HCT116 (cell line): ENCODE measurements around the gene SBF1. TPM values are rescaled to one million over a fixed set of nuclear protein-coding genes. Genes with fewer than 3 reads are reported as not detected.

Experiments used
- ATAC-seq: fragments of 200-7000 bp; cut with Tn5 transposase; 2 replicates; pipeline ENCODE4 v1.9.1; 2020; ENCODE audit warnings: mild to moderate bottlenecking, moderate library complexity
- BruUV-seq: library from RNA; stranded (reverse); fragments of 400-500 nt; replicated peaks from 2 replicates; lab custom pipeline; 2021; lab: Mats Ljungman, UMichigan
- CTCF ChIA-PET: fragments of 300-600 bp; sonication (Branson Sonifier 250); formaldehyde crosslinking; loops from one replicate; lab custom pipeline; 2021; ENCODE audit warnings: antibody characterized with exemption; lab: Charles Lee
- POLR2A ChIA-PET: fragments of 300-600, 350-600 bp; sonication (Branson Sonifier 250); formaldehyde crosslinking; loops from one replicate; lab custom pipeline; 2021; ENCODE audit warnings: antibody characterized with exemption; lab: Charles Lee
- RAD21 ChIA-PET, 2 experiments: fragments of 300-600 bp; sonication (Branson Sonifier 250); formaldehyde crosslinking; loops; one replicate each; lab custom pipeline; 2023; ENCODE audit warnings: low total read pairs in 2 of 2; ENCODE audit not compliant: uncharacterized antibody in 2 of 2, unreplicated experiment in 2 of 2, low non-redundant PET in 1 of 2; lab: Charles Lee
- DNase-seq: peaks from one replicate; pipeline ENCODE4 v3.0.0-alpha.2; 2010; ENCODE audit warnings: low read depth, low spot score
- H2AFZ ChIP-seq: fragments of 200-600 bp; shearing (Covaris generic), sonication (generic); 2 replicates; pipeline ENCODE4 v1.6.1; 2017; ENCODE audit warnings: low read depth, mixed run types, mixed read lengths, antibody characterized with exemption, low read length; ENCODE audit not compliant: poor library complexity, severe bottlenecking
- H3K27ac ChIP-seq: 2 replicates; pipeline ENCODE4 v1.5.1; 2012; ENCODE audit warnings: low read depth, low read length
- H3K27me3 ChIP-seq: fragments of 200-600 bp; sonication (generic); 2 replicates; pipeline ENCODE4 v1.6.1; 2016; ENCODE audit warnings: mixed run types, low read length, mixed read lengths; ENCODE audit not compliant: insufficient read depth
- H3K36me3 ChIP-seq, 2 experiments: fragments of 200-500 bp in 1 of 2; fragments of 200-600 bp in 1 of 2; sonication (Bioruptor generic) in 1 of 2; sonication (generic) in 1 of 2; 2 replicates each; pipeline versions ENCODE4 v1.5.1 to v1.6.1; 2014 to 2016; ENCODE audit warnings: low read length in 2 of 2, inconsistent platforms in 1 of 2, mixed read lengths in 1 of 2, mixed run types in 1 of 2; ENCODE audit not compliant: insufficient read depth in 2 of 2, control insufficient read depth in 1 of 2
- H3K4me1 ChIP-seq, 2 experiments: fragments of 200-600 bp in 1 of 2; sonication (generic) in 1 of 2; 2 replicates each; pipeline versions ENCODE4 v1.5.1 to v1.6.1; 2012 to 2017; ENCODE audit warnings: low read length in 2 of 2, inconsistent platforms in 1 of 2, mild to moderate bottlenecking in 1 of 2, mixed read lengths in 1 of 2, mixed run types in 1 of 2, moderate library complexity in 1 of 2; ENCODE audit not compliant: insufficient read depth in 2 of 2, control insufficient read depth in 1 of 2
- H3K4me2 ChIP-seq: fragments of 200-600 bp; sonication (generic); 2 replicates; pipeline ENCODE4 v1.6.1; 2017; ENCODE audit warnings: mixed run types, low read length, mixed read lengths
- H3K4me3 ChIP-seq, 2 experiments: fragments of 200-600 bp in 1 of 2; sonication (generic) in 1 of 2; replicated peaks in 1 of 2; 2 replicates each; pipeline ENCODE4 v1.5.1; 2011 to 2016; ENCODE audit warnings: low read length in 2 of 2, control low read depth in 1 of 2, low read depth in 1 of 2, mild to moderate bottlenecking in 1 of 2, mixed read lengths in 1 of 2, mixed run types in 1 of 2
- H3K79me2 ChIP-seq: fragments of 200-600 bp; sonication (generic); 2 replicates; pipeline ENCODE4 v1.6.1; 2017; ENCODE audit warnings: mild to moderate bottlenecking, mixed run types, low read length, moderate library complexity, mixed read lengths; ENCODE audit not compliant: insufficient read depth
- H3K9ac ChIP-seq: fragments of 200-600 bp; sonication (generic); 2 replicates; pipeline ENCODE4 v1.6.1; 2016; ENCODE audit warnings: low read length, mixed read lengths
- H3K9me2 ChIP-seq: fragments of 200-600 bp; sonication (generic), shearing (Covaris generic); 2 replicates; pipeline ENCODE4 v1.6.1; 2017; ENCODE audit warnings: mixed run types, mild to moderate bottlenecking, moderate library complexity; ENCODE audit not compliant: insufficient read depth
- H3K9me3 ChIP-seq, 2 experiments: fragments of 200-500 bp in 1 of 2; fragments of 200-600 bp in 1 of 2; sonication (Bioruptor generic) in 1 of 2; sonication (generic) in 1 of 2; 2 replicates each; pipeline ENCODE4 v1.6.1; 2014 to 2017; ENCODE audit warnings: low read length in 2 of 2, mixed read lengths in 2 of 2, inconsistent platforms in 1 of 2, low read depth in 1 of 2, mild to moderate bottlenecking in 1 of 2, mixed run types in 1 of 2, moderate library complexity in 1 of 2; ENCODE audit not compliant: control insufficient read depth in 1 of 2, insufficient read depth in 1 of 2
- H4K20me1 ChIP-seq: fragments of 200-600 bp; sonication (generic), shearing (Covaris generic); 2 replicates; pipeline ENCODE4 v1.6.1; 2017; ENCODE audit warnings: mixed run types, mild to moderate bottlenecking, moderate library complexity; ENCODE audit not compliant: insufficient read depth
- CEBPB ChIP-seq: IDR thresholded peaks from 2 replicates; pipeline ENCODE4 v1.6.1; 2012; ENCODE audit warnings: low read depth
- ELF1 ChIP-seq: IDR thresholded peaks from 2 replicates; pipeline ENCODE4 v1.6.1; 2012; ENCODE audit warnings: low read depth, borderline replicate concordance
- EZH2phosphoT487 ChIP-seq: fragments of 200-600 bp; IDR thresholded peaks from 2 replicates; pipeline ENCODE4 v1.6.1; 2018; ENCODE audit warnings: antibody characterized with exemption, borderline replicate concordance
- FOSL1 ChIP-seq: IDR thresholded peaks from 2 replicates; pipeline ENCODE4 v1.6.1; 2012; ENCODE audit warnings: low read depth
- MAX ChIP-seq: IDR thresholded peaks from 2 replicates; pipeline ENCODE4 v1.6.1; 2012
- POLR2A ChIP-seq: IDR thresholded peaks from 2 replicates; pipeline ENCODE4 v1.7.0; 2011; ENCODE audit warnings: borderline replicate concordance; ENCODE audit not compliant: insufficient read depth, insufficient read length; ENCODE audit errors: extremely low read depth
- POLR2AphosphoS5 ChIP-seq: IDR thresholded peaks from 2 replicates; pipeline ENCODE4 v1.6.1; 2011; ENCODE audit warnings: mild to moderate bottlenecking, low read depth, low read length, moderate library complexity
- SIN3A ChIP-seq: IDR thresholded peaks from 2 replicates; pipeline ENCODE4 v1.6.1; 2012; ENCODE audit warnings: low read depth
- SRF ChIP-seq: IDR thresholded peaks from 2 replicates; pipeline ENCODE4 v1.6.1; 2012; ENCODE audit warnings: low read depth
- TCF7L2 ChIP-seq: IDR thresholded peaks from 2 replicates; pipeline ENCODE4 v1.7.0; 2011; ENCODE audit warnings: borderline replicate concordance, inconsistent platforms; ENCODE audit not compliant: insufficient read depth, insufficient read length; ENCODE audit errors: extremely low read depth
- YY1 ChIP-seq: IDR thresholded peaks from 2 replicates; pipeline ENCODE4 v1.6.1; 2011; ENCODE audit warnings: low read length, low read depth, moderate library complexity, mild to moderate bottlenecking; ENCODE audit not compliant: insufficient replicate concordance; ENCODE audit errors: extremely low read depth
- ZFX ChIP-seq: fragments of 450-650 bp; IDR thresholded peaks from 2 replicates; pipeline ENCODE4 v1.6.1; 2017
- ZNF274 ChIP-seq: fragments of 200-500 bp; sonication (Bioruptor generic); IDR thresholded peaks from 2 replicates; pipeline ENCODE4 v1.6.1; 2014; ENCODE audit warnings: mild to moderate bottlenecking, low read depth, low read length, inconsistent platforms
- intact Hi-C: fragments of 100-400 bp; cut with micrococcal nuclease; formaldehyde crosslinking; loops from 2 replicates; pipeline ENCODE4 v1.10.0; 2022
- total RNA-seq: library from RNA; stranded (reverse); gene quantifications from one replicate; pipeline ENCODE4 v1.2.1, GENCODE V29; 2021; ENCODE audit not compliant: unreplicated experiment
- TF ChIP-seq, protein P1 (sequence below), 3 experiments: fragments of 200-600 bp in 1 of 3; sonication (generic) in 1 of 3; IDR thresholded peaks in 2 of 3; conservative IDR thresholded peaks in 1 of 3; 2 replicates each; pipeline ENCODE4 v1.5.1; 2012 to 2017; ENCODE audit warnings: low read depth in 2 of 3, low read length in 2 of 3, antibody characterized with exemption in 1 of 3, borderline replicate concordance in 1 of 3, control low read depth in 1 of 3, mild to moderate bottlenecking in 1 of 3, mixed read lengths in 1 of 3, mixed run types in 1 of 3, moderate library complexity in 1 of 3; ENCODE audit not compliant: insufficient read depth in 1 of 3
- TF ChIP-seq, protein P2 (sequence below): IDR thresholded peaks from 2 replicates; pipeline ENCODE4 v1.6.1; 2012; ENCODE audit warnings: low read depth
- TF ChIP-seq, protein P3 (sequence below): IDR thresholded peaks from 2 replicates; pipeline ENCODE4 v1.6.1; 2012

The SBF1 gene
- total RNA-seq, 1 experiment from 2014 or later, result 91.1 TPM

GRCh38 chr22:50399751-50400331 lies 75.0 kb downstream of the SBF1 start (continued):
- TF ChIP-seq, protein P1, sequence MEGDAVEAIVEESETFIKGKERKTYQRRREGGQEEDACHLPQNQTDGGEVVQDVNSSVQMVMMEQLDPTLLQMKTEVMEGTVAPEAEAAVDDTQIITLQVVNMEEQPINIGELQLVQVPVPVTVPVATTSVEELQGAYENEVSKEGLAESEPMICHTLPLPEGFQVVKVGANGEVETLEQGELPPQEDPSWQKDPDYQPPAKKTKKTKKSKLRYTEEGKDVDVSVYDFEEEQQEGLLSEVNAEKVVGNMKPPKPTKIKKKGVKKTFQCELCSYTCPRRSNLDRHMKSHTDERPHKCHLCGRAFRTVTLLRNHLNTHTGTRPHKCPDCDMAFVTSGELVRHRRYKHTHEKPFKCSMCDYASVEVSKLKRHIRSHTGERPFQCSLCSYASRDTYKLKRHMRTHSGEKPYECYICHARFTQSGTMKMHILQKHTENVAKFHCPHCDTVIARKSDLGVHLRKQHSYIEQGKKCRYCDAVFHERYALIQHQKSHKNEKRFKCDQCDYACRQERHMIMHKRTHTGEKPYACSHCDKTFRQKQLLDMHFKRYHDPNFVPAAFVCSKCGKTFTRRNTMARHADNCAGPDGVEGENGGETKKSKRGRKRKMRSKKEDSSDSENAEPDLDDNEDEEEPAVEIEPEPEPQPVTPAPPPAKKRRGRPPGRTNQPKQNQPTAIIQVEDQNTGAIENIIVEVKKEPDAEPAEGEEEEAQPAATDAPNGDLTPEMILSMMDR (IDR thresholded peaks at IDR 0.05 in 2 of 3, conservative IDR thresholded peaks at IDR 0.05 in 1 of 3; ENCODE audit: borderline replicate concordance in 1 of 3, insufficient read depth in 1 of 3, low read depth in 2 of 3, low read length in 2 of 3), result peak; percentile 40 to 77 (median 67); a peak in 5 of 6 replicates
- TF ChIP-seq ZFX (no peak), CEBPB (no peak), SIN3A (no peak)

DNA sequence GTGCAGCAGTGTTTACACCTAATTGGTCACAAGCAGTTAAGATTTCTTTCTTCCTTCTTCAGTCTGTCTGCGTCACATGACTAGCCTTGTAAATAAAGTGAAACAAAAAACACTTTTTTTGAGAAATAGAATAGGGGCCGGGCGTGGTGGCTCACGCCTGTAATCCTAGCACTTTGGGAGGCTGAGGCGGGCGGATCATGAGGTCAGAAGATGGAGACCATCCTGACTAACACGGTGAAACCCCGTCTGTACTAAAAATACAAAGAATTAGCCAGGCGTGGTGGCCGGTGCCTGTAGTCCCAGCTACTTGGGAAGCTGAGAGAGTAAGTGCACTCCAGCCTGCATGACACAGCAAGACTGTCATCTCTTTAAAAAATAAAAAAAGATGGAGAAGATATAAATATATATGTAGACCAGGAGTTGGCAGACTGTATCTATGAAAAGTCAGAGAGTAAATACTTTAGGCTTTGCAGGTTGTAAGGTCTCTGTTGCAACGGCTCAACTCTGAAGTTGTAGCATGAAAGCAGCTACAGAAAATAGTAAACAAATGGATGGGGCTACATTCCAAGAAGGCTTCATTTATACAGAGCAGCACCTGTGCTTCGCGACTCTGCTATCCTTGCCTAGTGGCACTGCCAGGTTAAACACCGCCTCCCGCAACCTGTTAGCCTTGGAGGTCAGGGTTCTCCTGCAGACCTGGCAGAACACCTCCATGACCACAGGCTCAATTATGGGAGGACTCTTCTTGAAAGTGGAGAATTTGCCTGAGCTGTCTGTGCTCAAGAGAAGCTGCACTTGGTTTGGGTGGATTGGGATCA lies 75.8 kb downstream of the SBF1 start:
- no TSS peak for BruUV-seq
- no peak overlapping the region for H3K4me2 ChIP-seq
- POLR2A ChIA-PET, result no interaction called here
- RAD21 ChIA-PET, result interaction anchor here in 1 of 2 experiments (1.5 kb wide), 1 partner anchor 127 kb away, joined by 6 read pairs; the partner anchor contains the start of gene SCO2
- H3K4me1 ChIP-seq, result no peaks in the 10 kb centered on the region
- TF ChIP-seq YY1 (no peak), FOSL1 (no peak), SIN3A (no peak), POLR2A (no peak), ZNF274 (no peak), CEBPB (no peak), ELF1 (no peak), SRF (no peak), POLR2AphosphoS5 (no peak), TCF7L2 (no peak), MAX (no peak), EZH2phosphoT487 (no peak)
- TF ChIP-seq, protein P2, sequence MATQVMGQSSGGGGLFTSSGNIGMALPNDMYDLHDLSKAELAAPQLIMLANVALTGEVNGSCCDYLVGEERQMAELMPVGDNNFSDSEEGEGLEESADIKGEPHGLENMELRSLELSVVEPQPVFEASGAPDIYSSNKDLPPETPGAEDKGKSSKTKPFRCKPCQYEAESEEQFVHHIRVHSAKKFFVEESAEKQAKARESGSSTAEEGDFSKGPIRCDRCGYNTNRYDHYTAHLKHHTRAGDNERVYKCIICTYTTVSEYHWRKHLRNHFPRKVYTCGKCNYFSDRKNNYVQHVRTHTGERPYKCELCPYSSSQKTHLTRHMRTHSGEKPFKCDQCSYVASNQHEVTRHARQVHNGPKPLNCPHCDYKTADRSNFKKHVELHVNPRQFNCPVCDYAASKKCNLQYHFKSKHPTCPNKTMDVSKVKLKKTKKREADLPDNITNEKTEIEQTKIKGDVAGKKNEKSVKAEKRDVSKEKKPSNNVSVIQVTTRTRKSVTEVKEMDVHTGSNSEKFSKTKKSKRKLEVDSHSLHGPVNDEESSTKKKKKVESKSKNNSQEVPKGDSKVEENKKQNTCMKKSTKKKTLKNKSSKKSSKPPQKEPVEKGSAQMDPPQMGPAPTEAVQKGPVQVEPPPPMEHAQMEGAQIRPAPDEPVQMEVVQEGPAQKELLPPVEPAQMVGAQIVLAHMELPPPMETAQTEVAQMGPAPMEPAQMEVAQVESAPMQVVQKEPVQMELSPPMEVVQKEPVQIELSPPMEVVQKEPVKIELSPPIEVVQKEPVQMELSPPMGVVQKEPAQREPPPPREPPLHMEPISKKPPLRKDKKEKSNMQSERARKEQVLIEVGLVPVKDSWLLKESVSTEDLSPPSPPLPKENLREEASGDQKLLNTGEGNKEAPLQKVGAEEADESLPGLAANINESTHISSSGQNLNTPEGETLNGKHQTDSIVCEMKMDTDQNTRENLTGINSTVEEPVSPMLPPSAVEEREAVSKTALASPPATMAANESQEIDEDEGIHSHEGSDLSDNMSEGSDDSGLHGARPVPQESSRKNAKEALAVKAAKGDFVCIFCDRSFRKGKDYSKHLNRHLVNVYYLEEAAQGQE, result no peak
- TF ChIP-seq, protein P3, sequence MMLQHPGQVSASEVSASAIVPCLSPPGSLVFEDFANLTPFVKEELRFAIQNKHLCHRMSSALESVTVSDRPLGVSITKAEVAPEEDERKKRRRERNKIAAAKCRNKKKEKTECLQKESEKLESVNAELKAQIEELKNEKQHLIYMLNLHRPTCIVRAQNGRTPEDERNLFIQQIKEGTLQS, result no peak
- peaks cover 45% of the 10 kb centered on the region for H3K79me2 ChIP-seq
- ATAC-seq (peak; percentile 28), DNase-seq (no peak)
- H4K20me1 ChIP-seq, result no peaks in the 10 kb centered on the region
- H3K9ac ChIP-seq, result no peak overlapping the region
- H3K27ac ChIP-seq, result 0 out of 2 replicates have a peak overlapping the region, but pooled peaks have one; percentile 5
- H3K4me3 ChIP-seq, result no peak overlapping the region
- no peaks in the 10 kb centered on the region for H3K9me3 ChIP-seq
- intact Hi-C loops, result no loop called here
- H3K27me3 ChIP-seq, result no peaks in the 10 kb centered on the region
- H3K9me2 ChIP-seq, result no peaks in the 10 kb centered on the region
- no peak overlapping the region for H2AFZ ChIP-seq
- peaks cover 6 to 18% of the 10 kb centered on the region in 2 experiments; a peak in 3 of 4 replicates for H3K36me3 ChIP-seq
- CTCF ChIA-PET, result interaction anchor here (1.0 to 2.6 kb wide), 4 partner anchors 14 to 148 kb away, joined by 3 to 9 read pairs (median 4); partner anchors contain the start of gene HDAC10
